K562 (cell line): Measurements from ENCODE around the gene ZBTB39. TPM values are rescaled to one million over a fixed set of nuclear protein-coding genes. Genes with fewer than 3 reads are reported as not detected.

Experiments used
- ARID1B ChIP-seq: fragments of 450-650 bp; IDR thresholded peaks from 2 replicates; pipeline ENCODE4 v1.6.1; 2016; ENCODE audit warnings: antibody characterized with exemption, mild to moderate bottlenecking, inconsistent platforms
- KAT7 ChIP-seq: sonication (generic); formaldehyde crosslinking; IDR thresholded peaks from 2 replicates; pipeline ENCODE4 v1.8.0; 2022; ENCODE audit warnings: missing genetic modification reagents, mild to moderate bottlenecking, borderline replicate concordance
- NELFE ChIP-seq: IDR thresholded peaks from 2 replicates; pipeline ENCODE4 v1.6.1; 2011; ENCODE audit warnings: mild to moderate bottlenecking; ENCODE audit not compliant: insufficient read depth, insufficient read length
- NR2C1 ChIP-seq, 2 experiments: fragments of 450-650 bp; IDR thresholded peaks; 2 replicates each; pipeline ENCODE4 v1.6.1; 2017; ENCODE audit warnings: mild to moderate bottlenecking in 2 of 2, antibody characterized with exemption in 1 of 2, inconsistent platforms in 1 of 2, missing compliant biosample characterization in 1 of 2, missing genetic modification characterization in 1 of 2
- VEZF1 ChIP-seq: fragments of 200-800 bp; sonication (Bioruptor generic); IDR thresholded peaks from 2 replicates; pipeline ENCODE4 v1.6.1; 2017; ENCODE audit warnings: missing genetic modification characterization, missing compliant biosample characterization
- ZBTB11 ChIP-seq, 3 experiments: fragments of 200-800 bp in 1 of 3; fragments of 250-450 bp in 1 of 3; fragments of 450-650 bp in 1 of 3; sonication (Bioruptor Pico) in 1 of 3; sonication (Bioruptor generic) in 1 of 3; formaldehyde crosslinking in 1 of 3; IDR thresholded peaks; 2 replicates each; pipeline versions ENCODE4 v1.6.1 to v1.8.0; 2016 to 2022; ENCODE audit warnings: mild to moderate bottlenecking in 2 of 3, missing genetic modification characterization in 2 of 3, missing compliant biosample characterization in 1 of 3, moderate library complexity in 1 of 3
- ZNF165 ChIP-seq: fragments of 250-450 bp; sonication (Bioruptor Pico); IDR thresholded peaks from 2 replicates; pipeline ENCODE4 v1.4.0; 2020; ENCODE audit warnings: borderline replicate concordance
- ZNF277 ChIP-seq: fragments of 250-450 bp; sonication (Bioruptor Pico); IDR thresholded peaks from 2 replicates; pipeline ENCODE4 v1.8.0; 2022; ENCODE audit warnings: inconsistent platforms, mild to moderate bottlenecking, moderate library complexity, borderline replicate concordance
- ZNF639 ChIP-seq, 2 experiments: fragments of 200-800 bp in 1 of 2; sonication (Bioruptor generic) in 1 of 2; sonication (generic) in 1 of 2; formaldehyde crosslinking in 1 of 2; IDR thresholded peaks in 1 of 2; conservative IDR thresholded peaks in 1 of 2; 2 replicates each; pipeline versions ENCODE4 v1.5.0 to v1.6.1; 2016 to 2020; ENCODE audit warnings: missing compliant biosample characterization in 1 of 2, missing genetic modification characterization in 1 of 2, missing genetic modification reagents in 1 of 2
- polyA plus RNA-seq, 8 experiments: library from polyadenylated mRNA; depleted of rRNA in 4 of 8; stranded (reverse) in 5 of 8; unstranded in 3 of 8; fragments of >200 nt; fragmentation: Nextera tagmentation in 2 of 8; fragmentation: Illumina TruSeq in 1 of 8; extraction: Ambion mirVana in 2 of 8; extraction: Trizol in 1 of 8; gene quantifications; 2 replicates each; pipeline versions ENCODE4 v1.2.1 to v1.2.3, GENCODE V29; 2011 to 2014; ENCODE audit warnings: inconsistent platforms in 1 of 8, missing spikeins in 1 of 8
- total RNA-seq, 7 experiments: library from RNA; depleted of rRNA in 6 of 7; stranded (reverse); fragments of >200 nt in 6 of 7; fragmentation: Illumina TruSeq in 2 of 7; extraction: Trizol in 2 of 7; gene quantifications; 2 replicates each; pipeline versions ENCODE4 v1.2.1 to v1.2.3, GENCODE V29; 2011 to 2021; ENCODE audit warnings: low replicate concordance in 1 of 7
- TF ChIP-seq, protein P1 (sequence below): fragments of 250-450 bp; sonication (Bioruptor Pico); IDR thresholded peaks from 2 replicates; pipeline ENCODE4 v1.5.0; 2020; ENCODE audit warnings: mild to moderate bottlenecking
- TF ChIP-seq, protein P2 (sequence below): fragments of 450-650 bp; conservative IDR thresholded peaks from 2 replicates; pipeline ENCODE4 v1.6.1; 2016; ENCODE audit warnings: missing genetic modification characterization, low read depth, mild to moderate bottlenecking, control low read depth, missing compliant biosample characterization

The ZBTB39 gene
- total and polyA plus RNA-seq, 9 of the 15 experiments (the other 6 are each of a cell fraction or from before 2014, with no cell fraction given): 3.3 to 13.3 (median 8.6) TPM

- TF ChIP-seq ZNF639 (CRISPR knock-in tag; conservative IDR thresholded peaks at IDR 0.05 in 1 of 2, IDR thresholded peaks at IDR 0.05 in 1 of 2): peak in 1 of 2 experiments; percentile 73; a peak in 2 of 4 replicates
- no peak for TF ChIP-seq ZNF165 (CRISPR knock-in tag)
- peak in 1 of 3 experiments; percentile 35; a peak in 1 of 6 replicates for TF ChIP-seq ZBTB11 (CRISPR knock-in tag; IDR thresholded peaks at IDR 0.05)
- TF ChIP-seq, protein P1, sequence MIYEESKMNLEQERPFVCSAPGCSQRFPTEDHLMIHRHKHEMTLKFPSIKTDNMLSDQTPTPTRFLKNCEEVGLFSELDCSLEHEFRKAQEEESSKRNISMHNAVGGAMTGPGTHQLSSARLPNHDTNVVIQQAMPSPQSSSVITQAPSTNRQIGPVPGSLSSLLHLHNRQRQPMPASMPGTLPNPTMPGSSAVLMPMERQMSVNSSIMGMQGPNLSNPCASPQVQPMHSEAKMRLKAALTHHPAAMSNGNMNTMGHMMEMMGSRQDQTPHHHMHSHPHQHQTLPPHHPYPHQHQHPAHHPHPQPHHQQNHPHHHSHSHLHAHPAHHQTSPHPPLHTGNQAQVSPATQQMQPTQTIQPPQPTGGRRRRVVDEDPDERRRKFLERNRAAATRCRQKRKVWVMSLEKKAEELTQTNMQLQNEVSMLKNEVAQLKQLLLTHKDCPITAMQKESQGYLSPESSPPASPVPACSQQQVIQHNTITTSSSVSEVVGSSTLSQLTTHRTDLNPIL (CRISPR knock-in tag): 0 out of 2 replicates have a peak, but pooled peaks have one; percentile 17
- TF ChIP-seq VEZF1 (CRISPR knock-in tag): peak; percentile 60
- TF ChIP-seq, protein P2, sequence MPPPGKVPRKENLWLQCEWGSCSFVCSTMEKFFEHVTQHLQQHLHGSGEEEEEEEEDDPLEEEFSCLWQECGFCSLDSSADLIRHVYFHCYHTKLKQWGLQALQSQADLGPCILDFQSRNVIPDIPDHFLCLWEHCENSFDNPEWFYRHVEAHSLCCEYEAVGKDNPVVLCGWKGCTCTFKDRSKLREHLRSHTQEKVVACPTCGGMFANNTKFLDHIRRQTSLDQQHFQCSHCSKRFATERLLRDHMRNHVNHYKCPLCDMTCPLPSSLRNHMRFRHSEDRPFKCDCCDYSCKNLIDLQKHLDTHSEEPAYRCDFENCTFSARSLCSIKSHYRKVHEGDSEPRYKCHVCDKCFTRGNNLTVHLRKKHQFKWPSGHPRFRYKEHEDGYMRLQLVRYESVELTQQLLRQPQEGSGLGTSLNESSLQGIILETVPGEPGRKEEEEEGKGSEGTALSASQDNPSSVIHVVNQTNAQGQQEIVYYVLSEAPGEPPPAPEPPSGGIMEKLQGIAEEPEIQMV (tag): no peak
- TF ChIP-seq ARID1B: peak; percentile 56; the same call in 1 of the 2 replicates
- TF ChIP-seq NR2C1 (IDR thresholded peaks at IDR 0.05): no peak; the same call in 1 of the 2 replicates
- TF ChIP-seq NR2C1 (tag; IDR thresholded peaks at IDR 0.05): no peak
- TF ChIP-seq ZNF277 (CRISPR knock-in tag): no peak
- no peak for TF ChIP-seq NELFE
- TF ChIP-seq KAT7 (CRISPR knock-in tag): no peak
Observed at GRCh38 chr12:56991319-56992246, 14.8 kb downstream of the ZBTB39 start (continued).
